ELR (cell line): ENCODE results near the gene HRNR.

Experiments
- DNase-seq: peaks from one replicate; pipeline ENCODE4 v3.0.0-alpha.2; 2015; ENCODE audit warnings: low read depth

Gene HRNR

DNA sequence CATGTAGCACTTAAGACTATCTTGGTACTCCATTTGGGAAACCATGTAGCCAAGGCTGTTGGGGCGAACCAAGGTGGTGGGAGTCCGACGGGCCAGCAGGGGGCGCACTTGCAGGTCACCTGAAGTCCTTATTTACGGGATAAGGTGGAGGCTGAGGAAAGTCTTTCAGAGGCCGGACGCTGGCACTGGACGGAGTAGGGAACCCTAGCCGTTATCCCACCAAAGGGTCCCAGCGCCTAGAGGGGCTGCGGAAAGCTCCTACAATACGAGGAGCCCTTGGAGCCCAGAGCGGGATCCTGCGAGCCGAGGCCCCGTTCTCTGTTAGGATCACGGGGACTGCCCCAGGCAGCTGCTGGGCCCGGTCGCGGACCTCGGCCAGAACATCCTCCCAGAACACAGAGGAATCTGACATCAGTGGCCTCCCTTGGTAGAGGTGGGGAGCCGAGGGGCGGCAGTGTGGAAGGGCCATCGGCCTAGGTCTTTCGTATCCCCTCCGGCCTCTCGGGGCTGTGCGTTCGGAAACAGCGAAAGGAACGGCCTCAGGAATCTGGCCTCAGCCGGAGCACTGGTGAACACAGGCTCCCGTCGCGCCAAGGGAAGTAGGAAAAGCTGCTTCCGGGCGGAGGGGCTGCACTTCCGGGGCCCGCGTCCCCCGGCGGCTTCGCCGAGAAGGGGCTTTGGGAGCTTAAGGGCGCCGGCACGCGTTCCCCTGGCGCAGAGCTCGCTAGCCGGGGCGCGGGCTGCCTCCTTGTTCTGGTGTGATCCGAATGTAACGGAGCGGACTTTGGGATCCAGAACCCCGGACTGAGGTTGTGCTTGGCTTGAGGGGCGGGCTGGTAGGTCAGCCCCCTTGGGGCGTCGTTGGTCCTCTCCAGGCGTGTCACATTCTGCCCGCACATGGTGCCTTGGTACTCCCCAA, 35.1 kb downstream of the HRNR start:
- peak; percentile 72 for DNase-seq

DNA sequence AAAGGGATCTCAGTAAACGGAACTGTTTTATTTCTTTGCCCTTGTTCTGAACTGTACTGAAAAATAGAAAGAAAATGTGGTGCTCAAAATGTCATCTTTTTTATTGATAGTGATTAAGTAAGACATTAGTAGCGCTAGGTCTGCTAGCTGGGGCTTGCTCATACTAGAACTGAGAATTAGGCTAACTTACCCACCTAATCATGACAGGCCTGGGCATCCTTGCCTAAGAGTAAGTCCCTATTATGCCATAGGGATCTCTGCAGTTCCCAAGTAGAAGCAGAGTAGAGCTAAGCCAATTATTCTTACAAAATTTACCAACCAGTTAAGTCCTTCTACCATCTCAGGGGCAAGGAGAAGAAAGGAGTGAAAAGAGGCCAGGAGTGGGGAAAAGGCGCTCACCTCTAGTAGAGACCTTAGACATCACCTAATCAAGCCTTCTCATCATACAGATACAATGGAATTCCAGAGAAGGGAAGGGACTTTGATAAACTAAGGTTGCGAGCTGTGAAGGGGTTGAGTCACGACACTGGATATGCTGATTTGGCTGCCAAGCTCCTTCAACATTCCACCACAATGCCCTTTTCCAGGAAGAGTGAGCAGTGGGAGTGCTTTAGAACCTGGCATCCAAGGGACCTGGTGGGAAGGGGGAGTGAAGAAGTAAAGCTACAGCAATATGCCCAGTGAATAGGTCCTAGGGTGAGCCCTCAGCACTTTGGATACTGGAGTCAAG, 37.3 kb downstream of the HRNR start:
- DNase-seq, result no peak

DNA sequence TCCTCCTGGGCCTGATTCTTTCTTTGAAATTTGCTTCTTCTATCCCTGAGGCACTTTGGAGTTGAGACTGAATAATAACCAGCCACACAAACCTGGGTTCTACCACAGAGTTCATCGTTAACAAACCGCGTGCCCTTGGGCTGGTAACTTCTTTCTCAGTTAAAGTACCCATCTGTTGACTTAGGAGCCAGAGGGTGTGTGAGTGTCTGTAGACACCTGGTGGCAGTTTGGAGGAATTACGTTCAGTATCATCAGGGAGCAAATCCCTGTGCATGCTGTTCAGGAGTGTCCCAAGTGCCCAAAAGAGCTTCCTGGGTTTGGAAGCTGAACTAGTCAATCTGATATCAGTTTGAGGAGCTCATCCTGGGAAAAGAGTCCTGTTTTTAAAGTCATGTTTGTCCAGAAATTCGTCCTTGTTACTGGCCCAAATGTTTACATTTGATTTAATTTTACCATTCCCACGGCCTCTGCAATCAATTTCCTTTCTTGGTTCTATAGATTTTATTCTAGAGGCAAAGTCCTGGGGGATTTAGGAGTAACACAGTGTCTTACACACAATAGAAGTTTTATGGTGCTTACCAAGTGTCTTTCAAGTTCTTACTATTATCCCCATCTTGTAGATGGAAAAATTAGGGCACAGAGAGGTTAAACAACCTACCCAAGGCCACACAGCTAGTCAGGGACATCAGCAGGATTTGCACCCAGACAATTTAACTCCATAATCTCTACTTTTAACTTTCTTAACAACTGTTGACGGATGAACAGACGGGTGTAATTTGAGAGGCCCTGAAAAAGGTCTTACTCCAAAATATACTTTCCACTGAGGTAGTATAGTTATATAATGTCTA, 38.2 kb downstream of the HRNR start:
- DNase-seq, result peak; percentile 83

DNA sequence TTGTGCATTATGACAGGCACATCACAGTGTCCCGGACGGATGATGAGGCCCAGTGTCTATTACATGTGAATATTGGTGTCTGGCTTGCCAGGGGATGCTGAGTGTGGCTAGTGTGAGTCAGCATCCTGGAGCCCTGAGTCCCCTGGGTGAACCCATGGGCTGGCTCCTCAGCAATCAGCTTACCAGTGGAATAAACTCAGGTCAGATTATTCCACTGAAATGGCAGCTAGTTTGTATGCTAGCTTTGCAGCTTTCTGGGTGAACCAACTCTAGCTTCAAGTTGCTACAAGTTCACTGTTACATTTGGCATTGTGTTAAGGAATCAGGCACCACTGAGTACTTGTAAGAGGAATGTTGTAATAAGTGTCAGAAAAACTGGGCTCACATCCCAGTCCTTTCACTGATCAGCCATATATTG, 41.0 kb downstream of the HRNR start:
- DNase-seq, result peak; percentile 91

DNA sequence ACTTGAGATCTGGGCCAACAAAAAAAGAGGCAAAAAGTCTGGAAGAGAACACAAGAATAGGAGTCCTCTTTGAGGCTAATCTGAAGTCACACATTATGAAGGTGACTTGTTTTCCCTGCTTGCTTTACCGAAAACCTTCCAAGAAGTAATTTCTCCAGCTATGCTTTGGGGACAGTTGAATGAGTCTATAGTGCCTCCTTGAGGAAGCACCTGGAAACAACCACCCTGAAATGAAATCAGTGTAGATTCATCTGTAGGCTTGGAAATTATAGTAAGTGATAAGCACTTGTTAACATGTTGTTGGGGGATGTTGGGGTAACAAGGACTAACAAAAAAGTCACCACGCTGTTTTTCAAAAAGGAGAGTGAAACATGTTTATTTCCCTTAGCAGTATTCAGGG, 41.6 kb downstream of the HRNR start:
- DNase-seq, result peak; percentile 57

DNA sequence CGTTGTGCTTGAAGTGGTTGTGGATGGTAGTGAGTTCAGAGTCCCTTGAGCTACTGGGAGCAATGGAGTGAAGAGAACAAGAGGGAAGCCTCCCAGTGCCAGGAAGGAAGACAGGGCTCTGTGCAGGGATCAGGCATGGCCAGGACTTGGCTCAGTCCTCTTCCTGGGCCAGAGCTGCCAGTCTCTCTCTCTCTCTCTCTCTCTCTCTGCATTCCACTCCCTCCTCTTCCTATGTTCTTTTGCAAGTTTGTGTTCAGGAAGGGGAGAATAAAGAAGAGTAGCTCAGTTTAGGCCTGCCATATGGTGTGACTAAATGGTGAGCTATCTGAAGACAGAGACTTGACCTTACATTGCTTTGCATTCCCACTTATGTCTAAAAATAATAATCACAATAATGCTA, 44.4 kb downstream of the HRNR start:
- DNase-seq, result peak; percentile 16

DNA sequence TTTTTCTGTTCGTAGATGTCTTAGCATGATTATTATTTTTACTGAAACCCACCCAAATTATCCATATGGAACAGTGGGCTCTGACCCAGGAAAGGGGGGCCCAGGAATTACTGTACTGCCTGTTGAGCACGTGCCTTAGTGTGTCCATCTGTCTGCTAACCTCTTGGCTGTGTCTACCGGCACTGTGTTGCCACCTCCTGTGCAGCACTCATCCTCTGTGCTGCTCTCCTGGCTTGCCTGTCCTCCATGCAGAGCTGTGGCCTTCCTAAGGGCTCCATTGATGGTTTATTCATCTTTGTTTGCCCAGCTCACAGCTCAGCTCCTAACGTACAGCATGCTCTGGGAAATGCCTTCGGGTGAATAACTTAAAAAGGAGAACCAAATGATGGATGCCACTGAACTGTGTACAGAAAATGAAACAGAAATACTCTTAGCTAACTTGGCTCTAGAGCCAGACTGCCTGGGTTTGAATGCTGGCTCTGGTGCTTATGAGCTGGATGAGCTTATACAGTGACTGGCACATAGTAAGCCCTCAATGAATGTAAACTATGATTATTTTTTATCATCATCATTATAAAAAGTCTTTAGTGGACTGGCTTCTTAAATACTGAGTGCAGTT, 53.6 kb downstream of the HRNR start:
- DNase-seq, result no peak

DNA sequence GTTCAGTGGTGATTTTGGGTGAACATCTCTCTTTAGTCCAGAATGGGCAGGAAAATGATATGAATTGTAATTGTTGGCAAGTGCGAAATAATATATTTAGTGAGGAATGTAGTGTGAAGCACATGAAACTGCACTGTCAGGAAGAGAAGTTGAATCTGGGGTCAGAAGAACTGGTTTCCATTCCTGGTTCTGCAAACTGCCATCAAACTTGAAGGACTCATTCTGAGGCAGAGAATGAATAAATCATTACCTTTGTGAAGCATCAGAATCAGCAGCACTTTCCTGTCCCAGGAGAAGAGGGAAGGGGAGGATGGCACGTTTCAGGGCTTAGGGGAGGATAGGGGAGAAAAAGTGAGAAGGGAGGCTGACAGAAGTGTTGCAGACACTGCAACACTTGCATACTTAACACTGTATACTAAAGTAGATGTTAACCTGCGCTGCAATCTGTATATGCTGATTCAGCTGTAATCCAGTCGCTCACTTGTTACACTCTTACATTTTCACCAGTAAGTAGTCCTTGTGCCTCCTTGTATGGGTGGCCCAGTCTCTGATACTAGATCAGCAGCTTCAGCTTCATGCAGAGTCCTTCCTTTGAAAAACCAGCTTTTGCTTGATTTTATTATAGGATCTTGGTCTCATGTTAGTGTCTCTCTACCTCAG, 54.5 kb downstream of the HRNR start:
- DNase-seq, result no peak

DNA sequence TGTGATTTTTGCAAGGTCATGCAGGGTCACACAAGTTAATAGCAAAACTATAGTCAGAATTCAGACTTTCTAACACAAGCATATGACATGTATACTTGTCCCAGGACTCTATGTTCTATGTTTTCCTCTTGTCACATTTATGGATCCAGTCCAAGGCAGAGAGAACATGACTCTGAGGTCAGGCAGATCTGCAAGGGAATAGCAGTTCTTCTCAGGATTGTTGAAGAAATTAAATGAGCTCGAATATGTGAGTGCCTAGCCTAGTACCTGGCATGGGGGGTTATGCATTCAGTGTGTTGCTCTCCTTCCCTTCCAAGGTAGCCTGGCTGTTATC, 55.5 kb downstream of the HRNR start:
- DNase-seq, result no peak

DNA sequence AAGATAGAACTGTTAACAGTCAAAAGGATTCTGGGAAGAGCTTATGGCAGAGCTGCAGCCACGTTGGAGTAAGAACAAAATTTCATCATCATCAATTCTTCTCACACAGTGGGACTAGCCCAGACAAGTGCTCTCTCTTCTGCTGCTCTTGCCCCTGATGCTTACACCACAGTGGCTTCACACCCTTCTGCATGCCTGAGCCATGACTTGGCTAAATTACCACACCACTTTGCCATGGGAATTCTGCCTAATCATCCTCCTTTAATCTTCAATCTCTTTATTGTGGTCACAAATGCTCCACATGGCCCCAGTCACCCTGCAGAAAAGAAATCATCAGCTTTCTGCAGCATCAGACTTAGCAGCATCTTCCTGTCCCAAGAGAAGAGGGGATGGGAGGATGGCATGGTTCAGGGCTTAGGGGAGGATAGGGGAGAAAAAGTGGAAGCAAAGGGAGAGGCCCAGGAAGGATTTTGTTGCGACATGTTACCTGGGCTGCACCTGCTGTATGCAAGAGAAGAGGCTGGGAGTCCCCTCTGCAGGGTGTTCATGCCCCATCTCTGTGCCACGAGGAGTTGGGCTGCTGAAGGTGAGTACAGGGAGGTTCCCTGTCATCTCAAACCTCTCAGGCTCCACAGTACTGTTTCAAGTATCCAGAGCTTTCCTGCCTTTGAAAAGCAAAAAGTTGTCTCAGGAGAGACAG, 56.0 kb downstream of the HRNR start:
- peak; percentile 87 for DNase-seq

DNA sequence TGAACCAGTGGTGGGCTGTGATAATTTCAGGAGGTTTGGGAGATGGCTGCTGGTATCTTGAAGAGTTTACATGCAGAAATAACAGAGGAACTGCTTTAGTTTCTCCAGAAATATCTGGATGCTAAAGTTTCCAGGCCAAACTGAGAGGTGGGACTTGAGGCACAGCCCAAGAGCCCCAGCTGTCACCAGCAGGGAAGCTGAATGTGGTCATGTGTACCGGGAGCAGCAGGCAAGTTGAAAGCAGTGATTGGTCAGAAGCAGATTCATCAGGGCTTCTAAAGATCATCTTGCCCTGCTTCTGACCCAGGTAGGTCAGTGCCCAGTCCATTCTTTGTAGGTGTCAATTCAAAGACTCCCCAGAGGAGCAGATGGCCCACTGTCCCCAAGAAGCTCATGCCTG, 57.0 kb downstream of the HRNR start:
- no peak for DNase-seq

DNA sequence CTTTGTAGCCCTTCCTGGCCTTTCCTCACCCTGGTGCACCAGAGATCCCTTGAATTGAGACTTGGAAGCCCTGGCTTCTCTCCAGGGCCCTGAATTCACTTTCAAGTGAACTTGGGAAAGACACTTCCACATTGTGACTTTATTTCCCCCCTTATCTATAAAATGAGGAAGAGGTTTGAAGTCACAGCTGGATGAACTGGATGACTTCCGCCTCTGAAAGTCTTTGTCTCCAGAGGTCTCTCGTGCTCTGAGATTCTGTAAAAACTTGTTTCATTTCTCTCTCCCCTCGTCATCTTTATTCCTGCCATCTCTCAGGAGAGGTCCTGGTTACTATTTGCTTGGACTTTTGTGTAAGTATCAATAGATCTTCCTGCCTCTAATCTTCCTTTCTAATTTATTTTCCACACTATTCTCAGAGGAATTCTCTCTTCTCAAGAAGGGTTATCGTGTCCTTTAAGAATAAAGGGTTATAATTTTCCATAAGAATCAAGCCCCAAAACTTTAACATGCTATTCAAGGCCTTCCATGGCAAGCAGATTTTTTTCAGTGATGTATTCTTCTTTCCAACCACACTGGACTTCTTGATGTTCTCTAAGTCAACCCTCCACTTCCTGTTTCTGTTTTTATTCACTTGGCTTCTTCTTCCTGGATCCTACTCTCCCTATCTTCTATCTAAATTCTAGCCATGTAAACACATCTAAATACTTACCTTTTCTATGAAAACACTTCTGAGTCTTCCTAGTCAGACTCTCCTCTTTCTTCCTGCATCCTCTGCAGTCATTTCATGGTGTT, 58.5 kb downstream of the HRNR start:
- DNase-seq, result no peak

DNA sequence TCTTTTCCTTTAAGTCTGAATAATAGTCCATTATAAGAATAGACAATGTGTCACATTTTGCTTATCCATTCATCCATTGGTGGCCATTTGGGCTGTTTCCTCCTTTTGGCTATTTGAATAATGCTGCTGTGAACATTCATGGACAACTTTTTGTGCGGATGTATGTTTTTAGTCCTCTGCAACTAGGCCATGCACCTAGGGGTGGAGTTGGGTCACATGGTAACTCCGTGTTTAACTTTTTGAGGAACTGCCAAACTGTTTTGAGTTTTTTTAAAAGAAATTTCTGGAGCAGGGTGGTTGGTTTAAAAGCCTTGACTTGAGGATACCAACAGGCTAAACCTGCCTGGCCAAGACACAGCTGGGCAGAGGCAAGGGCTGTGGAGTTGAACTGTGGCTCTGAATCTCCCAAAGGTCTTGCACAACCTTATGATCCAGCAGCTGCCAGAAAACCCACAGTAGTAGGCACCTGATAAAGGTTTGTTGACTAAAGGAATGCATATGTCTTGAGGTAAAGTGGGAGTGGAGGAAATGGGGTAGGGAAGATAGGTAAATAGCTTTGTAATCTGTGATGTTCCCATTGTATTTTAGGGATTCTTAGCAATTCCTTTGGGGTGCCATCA, 59.4 kb downstream of the HRNR start:
- DNase-seq, result no peak

DNA sequence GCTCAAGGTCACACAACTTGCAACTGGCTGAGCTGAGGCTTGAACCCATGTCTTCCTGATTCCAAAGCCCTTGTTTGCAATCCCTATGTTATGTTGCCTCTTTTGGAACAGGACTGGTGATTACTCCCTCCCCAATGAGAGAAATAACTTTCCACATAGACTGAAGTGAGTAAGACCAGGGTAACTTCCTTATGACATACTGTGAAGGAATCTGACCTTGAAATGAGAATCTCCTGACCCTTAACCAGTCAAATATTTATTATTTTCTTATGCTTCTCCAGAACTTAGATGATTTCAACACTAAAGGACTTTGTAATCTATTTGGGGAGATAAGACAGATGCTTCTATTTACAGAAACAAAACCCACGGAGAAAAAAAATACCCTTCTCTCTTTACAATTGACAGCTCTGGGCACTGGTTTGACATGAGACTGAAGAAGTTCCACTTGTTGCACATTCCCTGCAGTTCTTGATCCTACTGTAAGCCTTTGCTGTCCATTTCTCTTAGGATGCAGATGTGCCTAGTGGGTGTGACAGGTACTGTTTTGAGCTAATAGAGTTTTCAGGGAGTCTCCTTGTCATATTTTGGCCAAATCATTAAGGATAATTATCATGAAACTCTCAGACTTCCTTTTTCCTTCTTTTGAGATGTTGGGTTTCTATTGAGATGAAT, 61.1 kb downstream of the HRNR start:
- DNase-seq, result peak; percentile 93
